Keratinocyte (primary cell): Measurements from ENCODE around the gene CSH2. TPM values are rescaled to one million over a fixed set of nuclear protein-coding genes. Genes with fewer than 3 reads are reported as not detected.

Source experiments
- DNase-seq: peaks from one replicate; pipeline ENCODE4 v3.0.0-alpha.2; 2011; ENCODE audit warnings: low read depth, missing footprints, low spot score
- FAIRE-seq: peaks from 2 replicates; lab custom pipeline; 2011; peaks lifted over from hg19 to GRCh38; lab: Jason Lieb, UNC
- H2AFZ ChIP-seq: 2 replicates; pipeline ENCODE4 v1.6.0; 2012; ENCODE audit warnings: low read length, control low read depth, inconsistent platforms; ENCODE audit not compliant: control insufficient read depth
- H3K27ac ChIP-seq: 2 replicates; pipeline ENCODE4 v1.5.1; 2011; ENCODE audit warnings: low read length; ENCODE audit not compliant: control insufficient read depth, insufficient read depth
- H3K27me3 ChIP-seq: 3 replicates; pipeline ENCODE4 v1.6.0; 2011; ENCODE audit warnings: low read length; ENCODE audit not compliant: control insufficient read depth, insufficient read depth; ENCODE audit errors: extremely low read depth
- H3K36me3 ChIP-seq, 2 experiments: 2 replicates in 1 of 2; 3 replicates in 1 of 2; pipeline ENCODE4 v1.5.1; 2011; ENCODE audit warnings: low read length in 2 of 2, mild to moderate bottlenecking in 1 of 2; ENCODE audit not compliant: control insufficient read depth in 2 of 2, insufficient read depth in 2 of 2; ENCODE audit errors: extremely low read depth in 1 of 2
- H3K4me1 ChIP-seq: 3 replicates; pipeline ENCODE4 v1.5.1; 2011; ENCODE audit warnings: low read length; ENCODE audit not compliant: control insufficient read depth, insufficient read depth; ENCODE audit errors: extremely low read depth
- H3K4me2 ChIP-seq: 3 replicates; pipeline ENCODE4 v1.6.0; 2011; ENCODE audit warnings: low read depth, low read length; ENCODE audit not compliant: control insufficient read depth, insufficient read depth; ENCODE audit errors: extremely low read depth
- H3K4me3 ChIP-seq, 3 experiments: fragments of 200-600 bp in 1 of 3; sonication (generic) in 1 of 3; 2 replicates in 2 of 3; 3 replicates in 1 of 3; pipeline ENCODE4 v1.5.1; 2011 to 2016; ENCODE audit warnings: low read length in 3 of 3, mild to moderate bottlenecking in 3 of 3, control low read depth in 2 of 3, inconsistent platforms in 1 of 3, low read depth in 1 of 3, mixed read lengths in 1 of 3, mixed run types in 1 of 3, moderate library complexity in 1 of 3; ENCODE audit not compliant: control insufficient read depth in 2 of 3, insufficient read depth in 2 of 3; ENCODE audit errors: extremely low read depth in 1 of 3
- H3K79me2 ChIP-seq: 2 replicates; pipeline ENCODE4 v1.6.0; 2012; ENCODE audit warnings: low read length; ENCODE audit not compliant: control insufficient read depth, insufficient read depth
- H3K9ac ChIP-seq: 3 replicates; pipeline ENCODE4 v1.6.0; 2011; ENCODE audit warnings: low read length; ENCODE audit not compliant: control insufficient read depth, insufficient read depth; ENCODE audit errors: extremely low read depth
- H3K9me1 ChIP-seq: 3 replicates; pipeline ENCODE4 v1.6.0; 2011; ENCODE audit warnings: low read length; ENCODE audit not compliant: control insufficient read depth, insufficient read depth; ENCODE audit errors: extremely low read depth
- H3K9me3 ChIP-seq: 2 replicates; pipeline ENCODE4 v1.5.1; 2012; ENCODE audit warnings: low read depth, low read length; ENCODE audit not compliant: control insufficient read depth
- H4K20me1 ChIP-seq: 3 replicates; pipeline ENCODE4 v1.6.0; 2011; ENCODE audit warnings: low read length; ENCODE audit not compliant: control insufficient read depth, insufficient read depth; ENCODE audit errors: extremely low read depth
- EZH2 ChIP-seq: IDR thresholded peaks from one replicate; pipeline ENCODE4 v1.6.1; 2012; ENCODE audit warnings: inconsistent platforms, mild to moderate bottlenecking, low read length, moderate library complexity
- dilution Hi-C: fragments of 300-500 bp; cut with MboI; formaldehyde crosslinking; loops from one replicate; pipeline ENCODE4 v1.7.0; 2020; ENCODE audit warnings: low sequenced_read_pairs; ENCODE audit not compliant: extremely low pct_ligation_motif_present
- polyA plus RNA-seq, 5 experiments: library from polyadenylated mRNA; depleted of rRNA in 3 of 5; stranded (reverse) in 3 of 5; stranded (forward) in 1 of 5; unstranded in 1 of 5; fragments of >200 nt; gene quantifications; 1 replicate in 1 of 5; 2 replicates in 3 of 5; 3 replicates in 1 of 5; pipeline versions ENCODE4 v1.2.1 to v1.2.3, GENCODE V29; 2011 to 2012; ENCODE audit warnings: missing spikeins in 2 of 5, low read depth in 1 of 5, low replicate concordance in 1 of 5
- TF ChIP-seq, protein P1 (sequence below), 3 experiments: IDR thresholded peaks in 1 of 3; conservative IDR thresholded peaks in 1 of 3; optimal IDR thresholded peaks in 1 of 3; 2 replicates in 2 of 3; 3 replicates in 1 of 3; pipeline versions ENCODE3 to v1.5.1; 2011; ENCODE audit warnings: low read length in 3 of 3, mild to moderate bottlenecking in 3 of 3, moderate library complexity in 2 of 3, control low read depth in 1 of 3, inconsistent platforms in 1 of 3; ENCODE audit not compliant: insufficient read depth in 2 of 3; ENCODE audit errors: extremely low read depth in 1 of 3

CSH2 gene
- polyA plus RNA-seq, 1 donor (not counting 4 experiments of a cell fraction or from before 2014, with no cell fraction given) = not detected

DNA sequence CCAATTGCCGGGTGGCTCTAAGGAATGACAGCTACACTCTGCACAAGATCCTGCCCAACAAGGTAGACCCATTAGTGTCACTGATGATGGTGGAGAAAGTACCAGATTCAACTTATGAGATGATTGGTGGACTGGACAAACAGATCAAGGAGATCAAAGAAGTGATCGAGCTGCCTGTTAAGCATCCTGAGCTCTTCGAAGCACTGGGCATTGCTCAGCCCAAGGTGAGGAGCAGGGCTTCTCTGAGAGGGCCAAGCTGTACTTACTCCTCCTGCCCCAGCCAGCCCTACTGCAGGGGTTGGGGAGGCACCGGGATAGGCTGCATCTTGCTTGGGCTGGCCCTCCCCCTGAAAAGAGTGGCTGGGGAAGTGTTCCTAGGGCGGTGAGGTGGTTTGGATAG is 43.2 kb downstream of the CSH2 start:
- Histone ChIP-seq H3K27me3 (no peaks in the 10 kb centered on the region), H3K27ac (no peak overlapping the region), H2AFZ (no peak overlapping the region), H3K9me1 (no peaks in the 10 kb centered on the region), H3K79me2 (peaks cover 46% of the 10 kb centered on the region), H3K9me3 (no peaks in the 10 kb centered on the region), H4K20me1 (peaks cover 5% of the 10 kb centered on the region), H3K36me3 (peaks cover 51 to 58% of the 10 kb centered on the region in 2 experiments), H3K4me1 (peaks cover 31% of the 10 kb centered on the region), H3K4me2 (no peak overlapping the region), H3K9ac (no peak overlapping the region), H3K4me3 (no peak overlapping the region)
- no peak for TF ChIP-seq EZH2
- TF ChIP-seq, protein P1, sequence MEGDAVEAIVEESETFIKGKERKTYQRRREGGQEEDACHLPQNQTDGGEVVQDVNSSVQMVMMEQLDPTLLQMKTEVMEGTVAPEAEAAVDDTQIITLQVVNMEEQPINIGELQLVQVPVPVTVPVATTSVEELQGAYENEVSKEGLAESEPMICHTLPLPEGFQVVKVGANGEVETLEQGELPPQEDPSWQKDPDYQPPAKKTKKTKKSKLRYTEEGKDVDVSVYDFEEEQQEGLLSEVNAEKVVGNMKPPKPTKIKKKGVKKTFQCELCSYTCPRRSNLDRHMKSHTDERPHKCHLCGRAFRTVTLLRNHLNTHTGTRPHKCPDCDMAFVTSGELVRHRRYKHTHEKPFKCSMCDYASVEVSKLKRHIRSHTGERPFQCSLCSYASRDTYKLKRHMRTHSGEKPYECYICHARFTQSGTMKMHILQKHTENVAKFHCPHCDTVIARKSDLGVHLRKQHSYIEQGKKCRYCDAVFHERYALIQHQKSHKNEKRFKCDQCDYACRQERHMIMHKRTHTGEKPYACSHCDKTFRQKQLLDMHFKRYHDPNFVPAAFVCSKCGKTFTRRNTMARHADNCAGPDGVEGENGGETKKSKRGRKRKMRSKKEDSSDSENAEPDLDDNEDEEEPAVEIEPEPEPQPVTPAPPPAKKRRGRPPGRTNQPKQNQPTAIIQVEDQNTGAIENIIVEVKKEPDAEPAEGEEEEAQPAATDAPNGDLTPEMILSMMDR (optimal IDR thresholded peaks at IDR 0.05 in 1 of 3, IDR thresholded peaks at IDR 0.05 in 1 of 3, conservative IDR thresholded peaks at IDR 0.05 in 1 of 3; ENCODE audit: extremely low read depth in 1 of 3, insufficient read depth in 2 of 3, low read length in 3 of 3) = no peak
- FAIRE-seq = no peak
- dilution Hi-C loops = no loop called here
- DNase-seq = no peak

GRCh38 chr17:63828936-63829335 is 44.5 kb downstream of the CSH2 start:
- Histone ChIP-seq H3K4me3 (no peak overlapping the region), H3K9ac (no peak overlapping the region), H3K27ac (no peak overlapping the region), H3K4me2 (peak overlapping the region; percentile 97), H3K36me3 (peaks cover 56 to 62% of the 10 kb centered on the region in 2 experiments), H2AFZ (no peak overlapping the region), H3K4me1 (peaks cover 19% of the 10 kb centered on the region), H3K27me3 (no peaks in the 10 kb centered on the region), H3K79me2 (peaks cover 56% of the 10 kb centered on the region), H3K9me1 (no peaks in the 10 kb centered on the region), H4K20me1 (no peaks in the 10 kb centered on the region), H3K9me3 (no peaks in the 10 kb centered on the region)
- DNase-seq (no peak), FAIRE-seq (no peak)
- TF ChIP-seq, protein P1 (optimal IDR thresholded peaks at IDR 0.05 in 1 of 3, IDR thresholded peaks at IDR 0.05 in 1 of 3, conservative IDR thresholded peaks at IDR 0.05 in 1 of 3; ENCODE audit: extremely low read depth in 1 of 3, insufficient read depth in 2 of 3, low read length in 3 of 3) = no peak
- TF ChIP-seq EZH2 = no peak
- dilution Hi-C loops = no loop called here
